SKM-1 (cell line): ENCODE results near the gene TGM3.
"Not testable (repeated sequence)": the region's sequence is repeated elsewhere in the genome, so short reads cannot be mapped to it uniquely, and the experiment has no call there.

Source experiments
- DNase-seq: peaks from one replicate; lab custom pipeline; 2025; ENCODE audit not compliant: unreplicated experiment; lab: John Stamatoyannopoulos, UW

The TGM3 gene, protein sequence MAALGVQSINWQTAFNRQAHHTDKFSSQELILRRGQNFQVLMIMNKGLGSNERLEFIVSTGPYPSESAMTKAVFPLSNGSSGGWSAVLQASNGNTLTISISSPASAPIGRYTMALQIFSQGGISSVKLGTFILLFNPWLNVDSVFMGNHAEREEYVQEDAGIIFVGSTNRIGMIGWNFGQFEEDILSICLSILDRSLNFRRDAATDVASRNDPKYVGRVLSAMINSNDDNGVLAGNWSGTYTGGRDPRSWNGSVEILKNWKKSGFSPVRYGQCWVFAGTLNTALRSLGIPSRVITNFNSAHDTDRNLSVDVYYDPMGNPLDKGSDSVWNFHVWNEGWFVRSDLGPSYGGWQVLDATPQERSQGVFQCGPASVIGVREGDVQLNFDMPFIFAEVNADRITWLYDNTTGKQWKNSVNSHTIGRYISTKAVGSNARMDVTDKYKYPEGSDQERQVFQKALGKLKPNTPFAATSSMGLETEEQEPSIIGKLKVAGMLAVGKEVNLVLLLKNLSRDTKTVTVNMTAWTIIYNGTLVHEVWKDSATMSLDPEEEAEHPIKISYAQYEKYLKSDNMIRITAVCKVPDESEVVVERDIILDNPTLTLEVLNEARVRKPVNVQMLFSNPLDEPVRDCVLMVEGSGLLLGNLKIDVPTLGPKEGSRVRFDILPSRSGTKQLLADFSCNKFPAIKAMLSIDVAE

DNA sequence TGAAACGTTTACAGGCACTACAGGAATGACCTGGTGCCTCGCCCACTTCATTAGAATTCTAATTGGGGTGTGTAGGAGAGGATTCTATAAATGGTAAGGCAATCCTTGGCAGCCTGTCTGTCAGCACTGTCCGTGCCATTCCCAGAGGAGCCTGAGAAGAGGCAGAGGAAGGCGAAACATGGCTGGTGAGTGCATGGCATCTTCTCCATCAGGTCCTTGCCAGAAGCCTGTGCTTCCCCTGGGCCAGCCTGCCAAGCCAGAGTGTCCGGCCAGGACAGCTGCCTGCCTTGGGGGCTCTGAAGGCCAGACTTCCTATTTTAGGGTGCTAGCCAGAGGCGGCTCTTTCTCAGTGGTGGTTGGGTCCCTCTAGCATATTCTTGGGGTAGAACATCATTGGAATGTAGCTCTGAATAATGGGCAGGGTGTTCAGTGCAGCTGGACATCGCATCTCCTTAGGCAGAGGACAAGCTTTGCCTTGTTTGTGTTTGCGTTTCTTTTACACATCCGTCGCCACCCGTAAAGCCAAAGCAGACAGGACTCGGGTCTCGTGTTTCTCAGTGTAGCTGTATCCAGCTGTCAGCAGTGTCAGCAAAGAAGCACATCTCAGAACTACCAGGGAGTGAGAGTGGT, at the start of gene TGM3:
TGM3 (plus strand) TSS at position 116 of the 630 bp plus-strand sequence; CDS start at position 179, 63 bp downstream.
- DNase-seq = no peak

DNA sequence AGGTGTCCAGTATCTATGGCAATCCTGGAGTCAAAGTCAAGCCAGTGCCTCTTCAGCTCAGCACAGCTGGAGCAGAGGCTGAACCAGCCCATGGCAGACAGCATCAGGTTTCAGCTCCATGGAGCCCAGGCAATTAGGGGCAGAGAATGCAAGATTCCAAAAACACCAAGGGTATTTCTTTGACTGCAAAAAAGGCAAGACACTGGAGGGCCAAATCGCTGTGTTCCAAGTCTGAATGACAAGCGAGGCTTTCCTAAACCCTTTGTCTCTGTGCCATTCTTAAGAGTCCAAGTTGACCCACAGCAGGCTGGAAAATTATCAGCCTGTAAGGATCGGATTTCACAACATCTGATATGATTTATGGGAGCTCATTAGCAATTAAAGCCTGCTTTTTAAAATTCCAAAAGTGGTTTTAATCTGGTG, 49.7 kb upstream of the TGM3 start:
- no peak for DNase-seq

DNA sequence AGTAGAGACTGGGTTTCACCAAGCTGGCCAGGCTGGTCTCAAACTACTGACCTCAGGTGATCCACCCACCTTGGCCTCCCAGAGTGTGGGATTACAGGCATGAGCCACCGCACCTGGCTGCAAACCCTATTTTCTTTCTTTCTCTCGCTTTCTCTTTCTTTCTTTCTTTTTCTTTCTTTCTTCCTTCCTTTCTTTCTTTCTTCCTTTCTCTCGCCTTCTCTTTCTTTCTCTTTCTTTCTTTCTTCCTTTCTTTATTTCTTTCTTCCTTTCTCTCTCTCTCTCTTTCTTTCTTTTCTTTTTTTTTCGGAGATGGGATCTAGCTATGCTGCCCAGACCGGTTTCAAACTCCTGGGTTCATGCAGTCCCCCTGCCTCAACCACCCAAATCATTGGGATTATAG, 47.0 kb upstream of the TGM3 start:
- DNase-seq = no peak

DNA sequence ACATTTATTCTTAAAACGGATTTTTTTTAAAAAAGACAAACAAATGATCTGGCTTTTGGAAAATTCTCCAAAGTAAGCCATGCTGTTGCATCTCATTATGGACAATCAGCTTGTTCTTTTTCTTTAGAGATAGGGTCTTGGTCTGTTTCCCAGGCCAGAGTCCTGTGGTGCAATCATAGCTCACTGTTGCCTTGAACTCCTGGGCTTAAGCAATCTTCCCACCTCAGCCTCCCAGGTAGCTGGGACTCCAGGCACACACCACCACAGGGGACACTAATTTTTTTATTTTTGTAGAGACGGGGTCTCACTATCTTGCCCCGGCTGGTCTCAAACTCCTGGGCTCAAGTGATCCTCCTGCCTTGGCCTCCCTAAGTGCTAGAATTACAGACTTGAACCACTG, 45.9 kb upstream of the TGM3 start:
- no peak for DNase-seq

DNA sequence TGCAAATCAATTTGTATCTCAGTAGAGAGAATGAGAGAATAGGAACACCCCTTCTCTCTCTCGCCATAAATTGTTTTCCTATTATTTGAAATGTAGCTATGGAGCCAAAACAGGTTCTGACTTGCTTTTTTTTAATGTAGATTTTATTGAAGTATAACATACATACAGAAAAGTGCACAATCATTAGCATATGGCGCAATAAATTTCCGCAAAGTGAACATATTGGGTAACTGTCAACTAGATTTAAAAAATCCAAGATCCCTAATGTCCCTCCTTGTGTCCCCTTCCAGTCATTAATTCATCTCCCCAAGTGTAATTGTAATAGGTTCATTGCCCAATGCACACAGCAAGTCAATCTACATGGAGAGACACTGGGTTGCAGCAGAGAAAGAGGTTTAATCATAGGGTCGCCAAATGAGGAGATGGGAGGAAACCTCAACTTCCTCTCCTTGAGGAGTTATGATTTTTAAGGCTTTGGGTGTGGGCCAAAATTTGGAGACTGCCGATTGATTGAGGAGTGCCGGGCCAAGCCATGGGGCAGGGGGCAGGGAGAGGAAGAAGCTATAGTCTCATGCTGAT, 43.3 kb upstream of the TGM3 start:
- DNase-seq = no peak

DNA sequence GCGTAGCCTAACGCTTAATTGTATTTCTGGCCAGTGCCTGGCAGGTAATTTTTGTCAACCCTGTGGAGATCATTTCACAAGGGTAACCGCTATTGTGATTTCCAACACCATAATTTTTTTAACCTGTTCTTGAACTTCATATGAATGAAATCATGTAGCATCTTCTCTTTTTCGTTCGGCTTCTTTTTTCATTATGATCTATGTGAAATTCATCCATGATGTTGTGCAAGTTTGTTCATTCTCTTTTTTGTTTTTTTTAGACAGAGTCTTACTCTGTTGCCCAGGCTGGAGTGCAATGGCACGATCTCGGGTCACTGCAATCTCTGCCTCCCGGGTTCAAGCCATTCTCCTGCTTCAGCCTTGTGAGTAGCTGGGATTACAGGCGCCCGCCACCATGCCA, 42.5 kb upstream of the TGM3 start:
- DNase-seq = no peak

DNA sequence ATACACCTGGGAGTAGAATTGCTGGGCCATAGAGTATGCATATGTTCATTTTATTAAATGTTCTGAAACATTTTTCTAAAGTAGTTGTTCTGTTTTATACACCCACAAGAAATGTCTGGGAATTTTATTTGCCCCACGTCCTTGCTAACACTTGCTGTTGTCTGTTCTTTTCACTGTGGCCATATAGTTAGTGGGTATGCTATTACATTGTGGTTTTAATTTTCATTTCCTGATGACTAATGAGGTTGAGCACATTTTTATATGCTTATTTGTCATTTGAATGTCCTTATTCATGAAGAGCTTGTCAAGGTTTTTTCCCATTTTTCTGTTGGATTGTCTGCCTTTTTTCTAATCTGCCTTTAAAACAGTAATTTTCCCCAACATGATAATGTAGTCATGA, 41.5 kb upstream of the TGM3 start:
- no peak for DNase-seq

DNA sequence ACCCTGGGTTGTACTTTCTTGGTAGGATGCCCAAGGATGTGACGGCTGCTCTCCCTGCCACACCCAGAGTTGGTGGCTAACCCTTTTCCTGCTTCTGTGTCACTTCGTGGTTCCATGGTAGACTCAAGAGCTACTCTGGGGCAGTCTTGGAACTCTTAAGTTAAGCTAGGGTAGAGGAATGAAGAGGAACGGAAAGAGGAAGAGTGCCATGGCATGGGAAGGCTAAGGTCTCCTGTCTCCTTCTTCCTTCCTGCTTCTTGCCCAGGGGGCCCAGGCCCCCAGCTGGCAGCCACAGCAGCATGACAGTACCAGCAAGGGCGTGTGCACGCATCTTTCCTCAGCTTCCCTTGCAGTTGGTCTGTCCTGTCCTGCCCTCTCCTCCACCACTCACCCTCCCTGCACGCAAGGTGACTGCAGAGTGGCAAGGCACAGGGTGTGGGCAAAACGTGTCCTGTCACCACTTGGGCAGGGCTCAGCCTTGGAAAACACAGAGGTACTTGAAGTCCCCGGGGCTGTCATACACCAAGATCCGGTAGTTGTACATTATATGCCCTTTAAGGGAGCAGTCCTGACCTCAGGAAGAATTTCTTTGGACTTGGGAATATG, 39.8 kb upstream of the TGM3 start:
- DNase-seq = no peak

DNA sequence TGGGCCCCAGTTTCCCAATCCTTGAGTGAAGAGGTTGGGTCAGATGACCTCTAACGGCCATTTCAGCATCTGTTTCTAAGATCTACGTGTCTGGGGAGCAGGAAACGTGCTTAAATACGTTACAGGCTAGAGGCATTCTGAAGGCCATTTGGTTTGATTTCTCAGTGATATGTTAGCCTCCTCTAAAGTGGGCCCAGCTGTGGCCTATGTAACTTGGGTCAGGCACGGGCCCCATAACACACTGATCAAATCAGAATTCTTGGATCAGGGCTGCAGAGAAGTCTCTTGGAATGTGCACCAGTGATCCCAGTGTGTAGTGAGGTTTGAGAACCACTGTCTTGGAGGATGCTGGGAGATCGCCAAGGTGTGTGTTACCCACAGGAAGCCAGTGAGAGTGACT, 36.1 kb upstream of the TGM3 start:
- DNase-seq = no peak

DNA sequence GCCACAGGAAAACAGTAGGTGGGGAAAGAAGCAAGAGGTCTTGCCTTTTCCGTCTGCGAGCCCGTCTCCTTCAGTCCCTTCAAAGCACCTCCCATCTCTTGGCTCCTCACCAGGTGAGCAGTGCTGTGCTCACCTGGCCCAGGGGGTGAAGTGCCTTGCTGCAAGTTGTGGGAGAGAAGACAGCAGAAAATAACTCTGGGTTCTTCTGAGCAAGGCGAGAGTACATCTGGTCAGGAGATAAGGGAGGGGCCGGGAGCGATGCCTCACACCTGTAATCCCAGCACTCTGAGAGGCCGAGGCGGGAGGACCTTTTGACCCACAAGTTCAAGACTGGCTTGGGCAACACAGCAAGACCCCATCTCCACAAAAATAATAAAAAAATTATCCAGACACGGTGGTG, 35.6 kb upstream of the TGM3 start:
- DNase-seq = no peak

DNA sequence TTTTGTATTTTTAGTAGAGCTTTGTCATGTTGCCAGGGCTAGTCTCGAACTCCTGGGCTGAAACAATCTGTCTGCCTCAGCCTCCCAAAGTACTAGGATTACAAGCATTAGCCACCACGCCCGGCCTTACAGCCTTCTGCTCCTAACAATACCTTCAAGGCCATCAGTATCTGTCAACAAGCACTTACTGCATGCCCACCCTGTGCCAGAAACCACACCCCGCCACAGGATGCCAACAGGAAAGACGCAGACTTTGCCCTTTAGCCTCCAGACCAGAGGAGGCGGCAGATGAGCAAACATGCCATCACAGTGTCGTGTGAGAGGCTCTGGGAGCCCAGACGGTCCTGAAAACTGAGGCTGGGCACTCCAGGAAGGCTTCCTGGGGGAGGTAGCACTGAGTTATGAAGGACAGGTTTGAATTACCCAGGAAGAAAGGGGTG, 34.7 kb upstream of the TGM3 start:
- no peak for DNase-seq

DNA sequence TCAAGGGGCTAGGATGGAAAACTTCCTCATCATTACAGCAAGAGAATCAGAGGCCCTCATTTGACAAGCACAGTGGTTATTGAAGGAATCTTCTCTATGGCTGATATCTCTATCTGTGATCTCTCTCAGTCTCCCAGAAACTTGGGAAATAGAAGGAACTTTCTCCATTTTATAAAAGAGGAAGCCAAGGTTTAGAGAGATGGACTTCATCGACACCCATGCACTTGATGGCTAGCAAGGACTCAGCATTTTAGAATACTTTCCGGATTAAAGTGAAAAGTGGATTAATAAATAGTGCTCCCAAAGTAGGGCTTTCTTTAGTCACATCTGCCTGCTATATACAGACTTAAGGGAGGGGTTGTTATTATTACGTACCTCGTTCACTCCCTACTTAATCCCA, 34.2 kb upstream of the TGM3 start:
- no peak for DNase-seq

DNA sequence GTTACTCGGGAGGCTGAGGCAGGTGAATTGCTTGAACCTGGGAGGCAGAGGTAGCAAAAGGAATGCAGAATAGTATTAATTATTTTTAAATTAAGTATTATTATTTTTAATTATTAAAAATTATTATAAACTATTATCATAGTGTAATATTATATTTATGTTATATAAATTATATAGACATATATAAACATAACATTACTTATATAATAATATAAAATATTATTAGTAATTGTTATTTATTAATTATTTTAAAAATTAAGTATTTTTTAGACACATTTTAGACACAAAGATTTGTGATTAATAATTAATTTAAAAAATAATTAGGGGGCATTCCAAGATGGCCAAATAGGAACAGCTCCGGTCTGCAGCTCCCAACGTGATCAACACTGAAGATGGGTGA, 31.7 kb upstream of the TGM3 start:
- DNase-seq = no peak

DNA sequence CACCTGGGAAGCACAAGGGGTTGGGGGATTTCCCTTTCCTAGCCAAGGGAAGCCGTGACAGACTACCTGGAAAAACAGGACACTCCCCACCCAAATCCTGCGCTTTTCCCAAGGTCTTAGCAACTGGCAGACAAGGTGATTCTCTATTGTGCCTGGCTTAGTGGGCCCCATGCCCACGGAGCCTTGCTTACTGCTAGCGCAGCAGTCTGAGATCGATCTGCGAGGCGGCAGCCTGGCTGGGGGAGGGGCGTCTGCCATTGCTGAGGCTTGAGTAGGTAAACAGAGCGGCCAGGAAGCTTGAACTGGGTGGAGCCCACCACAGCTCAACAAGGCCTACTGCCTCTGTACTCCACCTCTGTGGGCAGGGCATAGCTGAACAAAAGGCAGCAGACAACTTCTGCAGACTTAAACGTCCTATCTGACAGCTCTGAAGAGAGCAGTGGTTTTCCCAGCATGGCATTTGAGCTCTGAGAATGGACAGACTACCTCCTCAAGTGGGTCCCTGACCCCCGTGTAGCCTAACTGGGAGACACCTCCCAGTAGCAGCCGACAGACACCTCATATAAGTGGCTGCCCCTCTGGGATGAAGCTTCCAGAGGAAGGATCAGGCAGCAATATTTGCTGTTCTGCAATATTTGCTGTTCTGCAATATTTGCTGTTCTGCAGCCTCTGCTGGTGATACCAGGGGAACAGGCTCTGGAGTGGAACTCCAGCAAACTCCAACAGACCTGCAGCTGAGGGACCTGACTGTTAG, 31.0 kb upstream of the TGM3 start:
- not testable (repeated sequence) for DNase-seq

DNA sequence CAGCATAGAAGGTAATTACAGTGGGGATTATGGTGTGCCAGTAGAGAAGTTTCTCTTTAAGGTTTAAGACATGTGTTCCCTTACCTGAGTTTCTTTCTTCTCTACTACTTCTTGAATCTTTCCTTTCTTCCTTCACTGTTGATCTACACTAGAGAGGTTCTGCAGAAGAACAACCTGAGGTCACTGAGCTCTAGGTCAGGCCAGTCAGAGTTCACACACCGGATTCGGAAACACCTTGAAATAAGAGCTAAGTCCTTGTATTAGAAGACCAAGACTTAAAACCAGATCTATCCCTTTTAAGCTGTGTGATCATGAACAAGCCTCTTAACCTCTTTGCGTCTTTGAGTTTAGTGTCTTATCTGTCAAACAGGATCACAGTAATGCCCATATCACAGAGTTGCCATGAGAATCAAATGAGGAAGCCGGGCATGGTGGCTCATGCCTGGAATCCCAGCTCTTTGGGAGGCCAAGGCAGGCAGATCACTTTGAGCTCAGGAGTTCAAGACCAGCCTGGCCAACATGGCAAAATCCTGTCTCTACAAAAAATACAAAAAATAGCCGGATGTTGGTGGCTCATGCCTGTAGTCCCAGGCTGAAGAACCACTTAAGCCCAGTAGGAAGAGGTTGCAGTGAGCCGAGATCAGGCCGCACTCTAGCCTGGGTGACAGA, 22.0 kb upstream of the TGM3 start:
- DNase-seq = no peak

DNA sequence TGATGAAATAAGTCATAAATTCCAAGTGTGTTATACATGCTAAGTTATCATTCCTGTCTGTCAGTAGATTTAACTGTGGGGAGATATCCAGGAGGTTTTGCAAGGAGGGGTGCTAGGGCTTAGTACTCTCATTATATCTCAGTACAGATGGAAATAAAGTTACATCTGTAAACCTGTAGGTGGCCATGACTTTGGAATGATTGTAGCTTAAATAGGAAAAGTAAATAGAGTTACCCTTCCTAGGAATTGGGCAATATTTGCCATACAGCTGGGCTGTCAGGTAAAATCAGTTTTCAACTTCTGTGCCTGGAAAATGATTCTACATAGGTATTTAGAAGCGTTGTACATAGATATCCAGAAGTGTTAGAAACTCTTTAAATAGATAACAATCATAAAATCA, 19.8 kb upstream of the TGM3 start:
- DNase-seq = no peak

DNA sequence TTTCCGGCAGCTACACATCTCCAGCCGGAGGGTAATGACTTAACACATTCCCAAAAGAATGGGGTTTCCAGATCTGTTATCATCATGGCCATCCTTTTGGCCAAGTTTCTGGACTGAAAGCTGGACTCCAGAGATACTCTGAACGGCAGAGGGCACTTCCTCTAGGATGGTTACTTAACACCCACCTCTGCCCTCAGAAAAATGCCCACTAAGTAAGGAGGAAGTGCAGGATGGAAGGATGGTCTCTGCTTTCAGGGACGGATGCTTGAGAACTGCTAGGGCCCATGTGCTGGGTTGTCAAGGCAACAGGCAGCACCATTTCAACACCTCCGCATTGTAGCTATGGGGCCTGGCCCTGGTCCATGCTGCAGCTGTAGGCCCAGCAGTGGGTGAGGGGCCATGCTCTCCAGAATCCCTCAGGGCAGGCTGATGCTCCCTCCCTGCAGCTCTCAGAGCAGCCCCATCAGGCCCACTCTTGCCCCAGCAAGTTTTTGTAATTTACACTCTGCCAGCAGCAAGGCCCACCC, 16.5 kb upstream of the TGM3 start:
- no peak for DNase-seq

DNA sequence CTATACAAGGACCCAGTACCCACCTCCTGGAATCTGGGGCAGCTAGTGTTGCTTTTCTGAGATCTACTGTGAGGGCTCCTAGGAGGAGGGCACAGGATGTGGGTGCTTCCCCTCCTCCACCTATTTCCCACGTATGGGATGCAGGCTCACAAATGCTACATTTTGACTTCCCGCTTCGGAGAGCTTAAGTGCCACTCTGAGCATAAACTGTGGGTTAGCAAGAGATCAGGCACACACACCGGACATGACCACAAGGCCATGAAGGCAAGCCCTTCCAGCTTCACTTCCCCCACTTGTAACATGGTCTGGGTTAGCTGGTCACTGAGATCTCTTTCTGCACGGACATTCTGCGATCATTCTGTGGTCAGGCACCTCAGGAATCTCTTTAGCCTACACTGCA, 15.7 kb upstream of the TGM3 start:
- DNase-seq = no peak

DNA sequence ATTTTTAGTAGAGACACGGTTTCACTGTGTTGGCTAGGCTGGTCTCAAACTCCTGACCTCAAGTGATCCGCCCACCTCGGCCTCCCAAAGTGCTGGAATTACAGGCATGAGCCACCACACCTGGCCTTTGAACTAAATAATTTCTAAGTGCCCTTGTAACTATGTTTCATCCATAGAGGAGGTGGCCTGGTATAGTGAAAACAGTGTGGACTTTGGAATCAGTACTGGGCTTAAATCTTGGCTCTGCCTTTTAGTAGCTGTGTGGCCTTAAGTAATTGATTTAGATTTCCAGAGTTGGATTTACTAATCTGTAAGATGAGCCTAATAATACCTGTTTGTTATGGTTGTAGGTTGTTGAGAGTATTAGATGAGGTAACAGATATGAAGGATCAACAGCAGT, 14.2 kb upstream of the TGM3 start:
- DNase-seq = no peak

DNA sequence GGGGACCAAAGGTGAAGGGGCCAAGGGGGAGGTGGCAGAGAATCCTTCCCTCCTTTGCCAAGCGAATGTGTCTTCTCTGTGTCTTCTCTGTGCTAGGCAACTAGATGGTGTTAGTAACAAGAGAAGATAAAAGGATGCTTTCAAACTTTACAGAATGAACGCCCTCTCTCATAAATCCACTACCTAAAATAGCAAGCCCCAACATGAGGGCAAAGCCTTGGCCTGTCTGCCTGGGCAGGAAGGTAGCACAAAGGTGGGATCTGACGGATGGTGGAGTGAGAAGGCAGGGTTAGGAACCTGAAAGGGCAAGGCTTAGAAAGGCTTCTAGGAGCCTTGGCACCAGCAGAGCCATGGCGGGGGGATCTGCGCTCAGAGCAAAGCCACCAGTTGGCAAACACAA, 13.6 kb upstream of the TGM3 start:
- no peak for DNase-seq
